Activated CD4-positive, alpha-beta T cell treated with anti-CD3 and anti-CD28 coated beads, Interleukin-2, amount 50 U/mL, for 24 hours (primary cell): ENCODE data around the gene MLNR.

Experiments
- DNase-seq, 2 donors: peaks; one replicate each; pipeline ENCODE4 v3.0.0-alpha.2; 2020; ENCODE audit warnings: low read depth in 1 of 2, low spot score in 1 of 2

The MLNR gene

GRCh38 chr13:49220036-49220855, at the start of gene MLNR:
Gene MLNR (plus strand): TSS chr13:49220338. CDS start chr13:49220338, 0 bp downstream.
- DNase-seq: no peak

GRCh38 chr13:49171359-49171758, 48.8 kb upstream of the MLNR start:
- no peak for DNase-seq

GRCh38 chr13:49183672-49184325, 36.3 kb upstream of the MLNR start:
- DNase-seq: no peak

GRCh38 chr13:49184621-49185020, 35.5 kb upstream of the MLNR start:
- no peak for DNase-seq

- no peak for DNase-seq
Observed at GRCh38 chr13:49185264-49185663, 34.9 kb upstream of the MLNR start.

GRCh38 chr13:49190901-49191300, 29.2 kb upstream of the MLNR start:
- DNase-seq: no peak

GRCh38 chr13:49206641-49207040, 13.5 kb upstream of the MLNR start:
- DNase-seq: no peak

- DNase-seq: no peak
Observed at GRCh38 chr13:49208619-49209018, 11.5 kb upstream of the MLNR start.

- no peak for DNase-seq
Observed at GRCh38 chr13:49210114-49210513, 10.0 kb upstream of the MLNR start.

GRCh38 chr13:49210669-49211068, 9.5 kb upstream of the MLNR start:
- DNase-seq: no peak

GRCh38 chr13:49213539-49213938, 6.6 kb upstream of the MLNR start:
- no peak for DNase-seq

GRCh38 chr13:49213997-49214916, 5.9 kb upstream of the MLNR start:
- no peak for DNase-seq

- peak in 1 of 2 donors; percentile 19 for DNase-seq
Observed at GRCh38 chr13:49214917-49215376, 5.2 kb upstream of the MLNR start.

- DNase-seq: no peak
Observed at GRCh38 chr13:49216334-49216733, 3.8 kb upstream of the MLNR start.

- no peak for DNase-seq
Observed at GRCh38 chr13:49217962-49218492, 2.1 kb upstream of the MLNR start.

- no peak for DNase-seq
Observed at GRCh38 chr13:49218493-49219051, 1.6 kb upstream of the MLNR start.

- no peak for DNase-seq
Observed at GRCh38 chr13:49219647-49220035, 497 bp upstream of the MLNR start.

- no peak for DNase-seq
Observed at GRCh38 chr13:49220856-49221589, 885 bp downstream of the MLNR start.

GRCh38 chr13:49221590-49221965, 1.4 kb downstream of the MLNR start:
- no peak for DNase-seq
